Duodenal mucosa (tissue), 2 donors: Measurements from ENCODE around the gene MUC4.

Source experiments
- H3K27ac ChIP-seq: one replicate; pipeline ENCODE4 v1.7.0; 2013; ENCODE audit warnings: low read depth, low read length
- H3K27me3 ChIP-seq, 2 donors: one replicate each; pipeline ENCODE4 v1.7.0; 2013; ENCODE audit warnings: low read length in 2 of 2, control low read depth in 1 of 2; ENCODE audit not compliant: insufficient read depth in 2 of 2, control insufficient read depth in 1 of 2
- H3K36me3 ChIP-seq, 2 donors: one replicate each; pipeline ENCODE4 v1.7.0; 2013; ENCODE audit warnings: low read length in 2 of 2, control low read depth in 1 of 2; ENCODE audit not compliant: insufficient read depth in 2 of 2, control insufficient read depth in 1 of 2
- H3K4me1 ChIP-seq, 2 donors: one replicate each; pipeline ENCODE4 v1.7.0; 2013; ENCODE audit warnings: low read length in 2 of 2, control low read depth in 1 of 2; ENCODE audit not compliant: insufficient read depth in 2 of 2, control insufficient read depth in 1 of 2
- H3K4me3 ChIP-seq, 2 donors: one replicate each; pipeline ENCODE4 v1.7.0; 2013; ENCODE audit warnings: low read length in 2 of 2, low read depth in 1 of 2
- H3K9ac ChIP-seq, 2 donors: one replicate each; pipeline ENCODE4 v1.7.0; 2013; ENCODE audit warnings: low read length in 2 of 2, low read depth in 1 of 2
- H3K9me3 ChIP-seq, 2 donors: one replicate each; pipeline ENCODE4 v1.7.0; 2013; ENCODE audit warnings: low read length in 2 of 2, control low read depth in 1 of 2; ENCODE audit not compliant: control insufficient read depth in 1 of 2

MUC4 gene, protein sequence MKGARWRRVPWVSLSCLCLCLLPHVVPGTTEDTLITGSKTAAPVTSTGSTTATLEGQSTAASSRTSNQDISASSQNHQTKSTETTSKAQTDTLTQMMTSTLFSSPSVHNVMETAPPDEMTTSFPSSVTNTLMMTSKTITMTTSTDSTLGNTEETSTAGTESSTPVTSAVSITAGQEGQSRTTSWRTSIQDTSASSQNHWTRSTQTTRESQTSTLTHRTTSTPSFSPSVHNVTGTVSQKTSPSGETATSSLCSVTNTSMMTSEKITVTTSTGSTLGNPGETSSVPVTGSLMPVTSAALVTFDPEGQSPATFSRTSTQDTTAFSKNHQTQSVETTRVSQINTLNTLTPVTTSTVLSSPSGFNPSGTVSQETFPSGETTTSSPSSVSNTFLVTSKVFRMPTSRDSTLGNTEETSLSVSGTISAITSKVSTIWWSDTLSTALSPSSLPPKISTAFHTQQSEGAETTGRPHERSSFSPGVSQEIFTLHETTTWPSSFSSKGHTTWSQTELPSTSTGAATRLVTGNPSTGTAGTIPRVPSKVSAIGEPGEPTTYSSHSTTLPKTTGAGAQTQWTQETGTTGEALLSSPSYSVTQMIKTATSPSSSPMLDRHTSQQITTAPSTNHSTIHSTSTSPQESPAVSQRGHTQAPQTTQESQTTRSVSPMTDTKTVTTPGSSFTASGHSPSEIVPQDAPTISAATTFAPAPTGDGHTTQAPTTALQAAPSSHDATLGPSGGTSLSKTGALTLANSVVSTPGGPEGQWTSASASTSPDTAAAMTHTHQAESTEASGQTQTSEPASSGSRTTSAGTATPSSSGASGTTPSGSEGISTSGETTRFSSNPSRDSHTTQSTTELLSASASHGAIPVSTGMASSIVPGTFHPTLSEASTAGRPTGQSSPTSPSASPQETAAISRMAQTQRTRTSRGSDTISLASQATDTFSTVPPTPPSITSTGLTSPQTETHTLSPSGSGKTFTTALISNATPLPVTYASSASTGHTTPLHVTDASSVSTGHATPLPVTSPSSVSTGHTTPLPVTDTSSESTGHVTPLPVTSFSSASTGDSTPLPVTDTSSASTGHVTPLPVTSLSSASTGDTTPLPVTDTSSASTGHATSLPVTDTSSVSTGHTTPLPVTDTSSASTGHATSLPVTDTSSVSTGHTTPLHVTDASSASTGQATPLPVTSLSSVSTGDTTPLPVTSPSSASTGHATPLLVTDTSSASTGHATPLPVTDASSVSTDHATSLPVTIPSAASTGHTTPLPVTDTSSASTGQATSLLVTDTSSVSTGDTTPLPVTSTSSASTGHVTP (N-terminal part only)

DNA sequence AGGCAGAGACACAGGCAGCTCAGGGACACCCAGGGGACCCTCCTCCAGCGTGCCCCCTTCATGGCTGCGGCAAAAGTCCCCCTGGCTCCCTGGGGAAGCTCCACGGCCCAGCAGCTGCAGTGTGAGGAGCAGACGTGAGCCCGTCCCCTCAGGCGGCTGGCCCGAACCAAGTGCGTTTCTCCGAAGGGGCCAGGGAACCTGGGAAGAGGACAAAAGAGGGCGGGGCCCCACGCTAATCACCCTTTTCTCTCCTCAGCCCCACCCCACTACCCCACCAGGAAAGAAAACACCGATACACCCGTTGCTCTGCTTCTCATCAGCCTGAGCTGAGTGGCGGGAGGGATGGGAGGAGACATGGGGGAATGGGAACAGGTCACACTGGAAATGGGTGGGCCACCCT, at the start of gene MUC4:
Gene MUC4 (minus strand): TSS at position 174 of the 400 bp plus-strand sequence. CDS start 112 bp downstream, at position 62.
- Histone ChIP-seq H3K4me3 (no peak within 1 kb of the TSS), H3K36me3 (no peaks in the 10 kb centered on the region), H3K27ac (no peak within 1 kb of the TSS), H3K9me3 (no peaks in the 10 kb centered on the region), H3K27me3 (peaks cover 0 to 4% of the 10 kb centered on the region in 2 donors), H3K9ac (no peak within 1 kb of the TSS), H3K4me1 (no peaks in the 10 kb centered on the region)

DNA sequence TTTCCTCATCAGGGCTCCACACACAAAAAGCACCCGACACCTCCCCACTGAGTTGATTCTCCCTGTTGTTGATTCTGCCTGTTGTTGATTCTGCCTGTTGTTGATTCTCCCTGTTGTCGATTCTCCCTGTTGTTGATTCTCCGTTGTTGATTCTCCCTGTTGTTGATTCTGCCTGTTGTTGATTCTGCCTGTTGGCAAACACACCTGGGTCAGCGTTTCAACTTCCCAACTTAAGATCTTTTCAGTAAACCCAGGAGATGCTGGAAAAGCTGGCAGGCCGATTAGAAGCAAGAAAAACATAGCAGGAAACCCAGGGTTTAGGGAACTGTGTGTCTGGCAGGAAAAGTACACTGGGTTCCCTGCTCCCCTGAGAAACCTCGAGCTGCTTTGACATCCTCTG, 48.7 kb upstream of the MUC4 start:
- no peak overlapping the region for H3K9ac ChIP-seq
- H3K4me1 ChIP-seq = peaks cover 4 to 8% of the 10 kb centered on the region in 2 donors
- no peaks in the 10 kb centered on the region for H3K27me3 ChIP-seq
- H3K36me3 ChIP-seq = peaks cover 0 to 2% of the 10 kb centered on the region in 2 donors
- no peaks in the 10 kb centered on the region for H3K9me3 ChIP-seq
- H3K27ac ChIP-seq = no peak overlapping the region
- H3K4me3 ChIP-seq = no peak overlapping the region

DNA sequence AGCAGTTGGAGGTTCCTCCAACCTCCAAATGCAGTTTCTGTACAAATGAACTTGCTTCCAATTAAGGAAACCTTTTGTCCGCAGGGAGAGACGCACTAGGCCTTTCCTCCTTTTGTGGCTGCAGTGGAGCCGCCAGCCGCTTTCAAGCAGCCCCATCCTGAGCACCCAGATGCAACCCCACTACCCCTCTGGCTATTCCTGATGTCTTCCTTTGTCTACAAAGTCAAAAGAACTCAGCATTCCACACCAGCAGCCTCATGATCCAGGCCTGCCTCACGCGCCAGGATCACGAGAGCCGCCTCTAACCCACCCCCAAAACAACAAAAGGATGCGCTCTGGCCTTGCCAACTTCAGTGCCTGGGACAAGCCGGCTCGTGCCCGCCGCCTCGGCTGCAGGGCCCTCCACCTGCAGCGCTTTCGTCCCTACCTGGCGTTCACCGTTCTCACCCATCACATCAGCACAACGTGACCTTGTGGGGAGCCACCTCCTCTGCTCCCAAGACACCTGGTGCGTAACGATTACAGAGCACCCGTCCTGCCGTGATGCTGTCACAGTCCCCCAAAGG, 48.2 kb upstream of the MUC4 start:
- Histone ChIP-seq H3K9me3 (no peaks in the 10 kb centered on the region), H3K27me3 (no peaks in the 10 kb centered on the region), H3K4me3 (no peak overlapping the region), H3K27ac (no peak overlapping the region), H3K4me1 (peaks cover 4 to 8% of the 10 kb centered on the region in 2 donors), H3K36me3 (no peaks in the 10 kb centered on the region), H3K9ac (no peak overlapping the region)

DNA sequence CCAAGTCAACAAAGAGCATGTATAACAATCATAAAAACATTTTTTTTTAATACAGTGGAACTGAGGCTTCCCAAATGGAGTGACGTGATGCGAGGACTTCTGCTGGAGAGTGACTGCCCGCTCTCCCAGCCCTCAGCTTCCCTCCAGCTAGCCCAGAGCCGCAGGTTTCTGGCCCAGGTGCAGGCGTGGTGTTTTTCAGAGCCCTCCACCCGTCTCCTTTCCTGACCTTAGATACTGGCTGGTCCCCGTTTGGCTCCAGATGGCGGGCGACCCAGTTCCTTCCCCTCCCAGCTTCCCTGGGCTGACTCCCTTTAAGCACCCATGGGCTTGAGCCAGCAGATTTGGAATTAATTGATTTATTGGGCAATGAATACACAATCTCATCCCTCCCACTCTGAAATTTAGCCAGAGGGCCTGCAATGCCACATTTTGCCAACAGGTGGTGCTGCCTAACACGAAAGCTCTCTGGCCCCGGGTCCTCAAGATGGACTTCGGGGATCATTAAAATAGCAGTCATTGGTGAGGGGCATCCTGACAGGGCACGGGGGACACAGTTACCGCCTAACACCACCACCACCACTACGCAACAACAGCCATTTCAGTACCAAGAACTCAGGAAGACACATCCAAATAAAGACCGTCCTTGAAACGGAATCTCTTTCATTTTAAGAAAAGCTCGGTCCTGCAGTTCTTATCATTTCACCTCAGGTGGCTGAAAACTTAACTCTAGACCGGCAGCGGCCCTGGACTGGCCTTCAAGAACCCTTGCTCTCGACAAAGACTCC, 47.5 kb upstream of the MUC4 start:
- H3K27me3 ChIP-seq = no peaks in the 10 kb centered on the region
- H3K27ac ChIP-seq = no peak overlapping the region
- H3K36me3 ChIP-seq = no peaks in the 10 kb centered on the region
- H3K9ac ChIP-seq = no peak overlapping the region
- H3K4me1 ChIP-seq = peaks cover 4 to 8% of the 10 kb centered on the region in 2 donors
- no peak overlapping the region for H3K4me3 ChIP-seq
- no peaks in the 10 kb centered on the region for H3K9me3 ChIP-seq

DNA sequence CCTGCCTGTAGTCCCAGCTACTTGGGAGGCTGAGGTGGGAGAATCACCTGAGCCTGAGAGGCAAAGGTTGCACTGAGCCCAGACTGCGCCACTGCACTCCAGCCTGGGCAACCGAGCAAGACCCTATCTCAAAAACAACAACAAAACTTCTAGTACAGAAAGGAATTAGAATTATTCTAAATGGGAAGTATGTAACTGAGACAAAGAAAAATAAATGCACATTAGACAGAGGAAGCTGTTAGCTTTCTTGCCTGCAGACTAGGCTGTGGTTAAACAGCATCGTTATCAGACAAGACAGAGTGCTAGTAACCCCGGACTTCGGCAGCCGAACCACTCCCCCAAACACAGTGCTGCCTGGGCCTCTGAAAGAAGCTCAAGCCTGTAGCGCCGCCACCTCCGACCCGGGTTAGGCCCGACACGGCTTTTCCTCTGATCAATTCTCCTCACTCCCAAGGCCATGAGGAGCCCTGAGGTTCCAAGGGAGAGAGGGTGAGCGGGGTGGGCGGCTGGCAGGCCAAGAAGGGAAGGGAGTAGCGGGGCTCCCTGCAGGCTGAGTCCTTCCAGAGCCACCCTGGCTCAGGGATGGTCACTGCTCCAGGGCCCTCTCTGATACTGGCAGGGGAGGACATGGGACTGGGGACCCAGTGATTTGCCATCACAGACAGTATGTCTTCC, 44.8 kb upstream of the MUC4 start:
- Histone ChIP-seq H3K9ac (no peak overlapping the region), H3K4me3 (no peak overlapping the region), H3K9me3 (no peaks in the 10 kb centered on the region), H3K4me1 (peaks cover 4 to 8% of the 10 kb centered on the region in 2 donors), H3K27me3 (peaks cover 0 to 3% of the 10 kb centered on the region in 2 donors), H3K36me3 (no peaks in the 10 kb centered on the region), H3K27ac (no peak overlapping the region)

DNA sequence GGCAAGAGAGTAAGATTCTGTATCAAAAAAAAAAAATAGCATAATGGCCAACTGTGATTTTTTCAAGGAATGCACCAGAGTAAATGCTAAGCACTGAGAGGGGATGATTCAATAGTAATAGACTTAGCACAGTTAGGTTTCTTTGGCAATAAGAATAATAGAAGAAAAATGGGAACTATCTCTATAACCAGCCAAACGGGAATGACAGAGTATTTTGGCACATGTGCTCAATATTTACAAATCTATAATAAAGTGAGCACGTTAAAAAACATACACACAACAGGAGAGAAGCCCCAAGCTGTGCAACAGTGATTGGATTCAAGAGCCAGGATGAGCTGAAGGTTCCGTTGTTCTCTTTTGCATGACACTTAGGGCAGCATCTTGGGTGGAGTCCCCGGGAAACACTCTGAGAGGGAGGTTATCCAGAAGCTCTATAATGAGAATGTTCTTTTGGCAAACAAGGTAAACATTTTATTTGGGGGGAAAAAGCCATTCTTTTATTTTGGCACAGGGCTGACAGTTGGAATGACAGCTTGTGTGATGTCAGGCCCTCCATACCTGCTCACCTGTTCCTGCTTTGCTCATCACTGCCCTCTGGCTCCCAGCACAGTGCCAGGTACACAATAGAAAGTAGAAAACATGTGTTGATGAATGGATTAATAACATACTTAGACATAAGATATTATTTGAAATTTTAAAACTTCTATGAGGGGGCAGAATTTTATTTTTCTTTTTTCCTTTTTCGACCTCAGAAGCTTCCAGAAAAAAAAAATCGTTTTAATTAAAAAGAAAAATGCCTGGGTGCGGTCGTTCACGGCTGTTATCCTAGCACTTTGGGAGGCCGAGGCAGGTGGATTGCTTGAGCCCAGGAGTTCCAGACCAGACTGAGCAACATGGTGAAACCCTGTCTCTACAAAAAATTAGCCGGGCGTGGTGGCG, 44.0 kb upstream of the MUC4 start:
- Histone ChIP-seq H3K4me1 (peaks cover 10 to 16% of the 10 kb centered on the region in 2 donors), H3K27me3 (peaks cover 0 to 7% of the 10 kb centered on the region in 2 donors), H3K4me3 (no peak overlapping the region), H3K36me3 (no peaks in the 10 kb centered on the region), H3K9me3 (no peaks in the 10 kb centered on the region), H3K27ac (no peak overlapping the region), H3K9ac (no peak overlapping the region)

DNA sequence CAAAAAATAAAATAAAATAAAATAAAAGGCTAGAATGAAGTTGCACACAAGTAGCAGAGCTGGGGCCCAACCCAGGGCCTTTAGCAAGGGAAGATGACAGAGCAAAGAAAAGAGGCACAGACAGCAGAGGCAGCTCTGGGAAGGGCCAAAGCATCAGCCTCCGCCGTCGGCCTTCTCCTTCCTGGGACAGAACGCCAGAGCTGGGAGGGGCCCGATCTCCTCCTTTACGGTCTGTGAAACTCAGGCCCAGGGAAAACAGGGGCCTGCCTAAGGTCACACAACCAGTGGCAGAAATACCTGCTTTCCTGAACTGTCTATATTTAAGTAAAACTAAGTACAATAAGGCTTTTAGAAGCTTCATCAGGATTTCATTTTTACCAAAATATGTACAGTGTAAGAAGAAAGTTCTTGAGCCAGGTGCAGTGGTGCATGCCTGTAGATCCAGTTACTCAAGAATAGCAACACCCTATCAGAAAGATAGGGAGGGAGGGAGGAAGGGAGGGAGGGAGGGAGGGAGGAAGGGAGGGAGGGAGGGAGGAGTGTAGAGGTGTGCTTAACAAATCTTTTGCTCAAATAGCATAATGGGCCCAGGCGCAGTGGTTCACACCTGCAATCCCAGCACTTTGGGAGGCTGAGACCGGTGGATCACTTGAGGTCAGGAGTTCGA, 43.0 kb upstream of the MUC4 start:
- peaks cover 0 to 7% of the 10 kb centered on the region in 2 donors for H3K27me3 ChIP-seq
- H3K9ac ChIP-seq = no peak overlapping the region
- H3K36me3 ChIP-seq = no peaks in the 10 kb centered on the region
- H3K4me1 ChIP-seq = peaks cover 10 to 17% of the 10 kb centered on the region in 2 donors
- no peak overlapping the region for H3K27ac ChIP-seq
- no peak overlapping the region for H3K4me3 ChIP-seq
- no peaks in the 10 kb centered on the region for H3K9me3 ChIP-seq

DNA sequence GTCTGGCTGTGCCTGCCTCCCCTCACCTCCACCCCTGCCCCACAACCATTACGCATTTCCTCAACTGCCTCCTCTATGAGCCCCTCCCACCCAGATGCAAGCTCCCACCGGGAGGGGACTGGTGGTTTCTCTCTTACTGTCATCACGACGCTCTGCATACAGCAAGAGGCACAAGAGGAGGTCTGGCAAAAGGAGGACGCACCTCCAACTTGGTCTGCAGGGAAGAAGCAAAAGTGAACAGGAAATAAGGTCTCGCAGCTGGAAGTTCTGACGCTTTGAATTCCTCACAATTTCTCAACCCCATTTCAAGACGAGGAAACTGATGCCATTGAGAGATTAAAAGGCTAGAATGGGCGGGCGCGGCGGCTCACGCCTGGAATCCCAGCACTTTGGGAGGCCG, 42.3 kb upstream of the MUC4 start:
- Histone ChIP-seq H3K27ac (no peak overlapping the region), H3K4me1 (peaks cover 9 to 16% of the 10 kb centered on the region in 2 donors), H3K9ac (no peak overlapping the region)

More for the DNA sequence above, 42.3 kb upstream of the MUC4 start:
- H3K36me3 ChIP-seq = no peaks in the 10 kb centered on the region
- peaks cover 0 to 7% of the 10 kb centered on the region in 2 donors for H3K27me3 ChIP-seq
- no peak overlapping the region for H3K4me3 ChIP-seq
- H3K9me3 ChIP-seq = no peaks in the 10 kb centered on the region
